ENCODE results near the gene THBD.
"Not testable (repeated sequence)": the region's sequence is repeated elsewhere in the genome, so short reads cannot be mapped to it uniquely, and the experiment has no call there.

THBD gene

GRCh38 chr20:23032750-23033078 lies 16.8 kb downstream of the THBD start:
- DNase-seq = no peak

GRCh38 chr20:23032056-23032749 lies 17.3 kb downstream of the THBD start:
- DNase-seq = no peak

DNA sequence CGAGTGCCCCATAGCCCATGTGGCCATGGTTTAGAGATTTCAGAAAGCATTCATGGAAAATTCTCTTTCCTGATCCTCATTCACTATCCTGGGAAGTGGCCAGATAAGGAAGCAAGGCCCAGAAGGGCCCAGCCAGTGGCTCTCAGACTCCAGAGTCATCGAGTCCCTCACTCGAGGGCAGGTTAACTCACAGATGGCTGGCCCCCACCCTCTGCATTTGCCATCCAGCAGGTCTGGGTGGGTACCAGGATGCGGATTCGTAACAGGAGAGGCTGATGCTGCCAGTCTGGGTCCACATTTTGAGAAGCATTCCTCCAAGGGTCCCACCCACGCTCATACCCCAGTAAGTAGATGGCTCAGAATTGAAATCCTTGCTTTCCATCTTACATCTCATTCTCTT lies 18.1 kb downstream of the THBD start:
- no peak for DNase-seq

- DNase-seq = no peak
Observed at GRCh38 chr20:23029324-23029723, 20.1 kb downstream of the THBD start.

DNA sequence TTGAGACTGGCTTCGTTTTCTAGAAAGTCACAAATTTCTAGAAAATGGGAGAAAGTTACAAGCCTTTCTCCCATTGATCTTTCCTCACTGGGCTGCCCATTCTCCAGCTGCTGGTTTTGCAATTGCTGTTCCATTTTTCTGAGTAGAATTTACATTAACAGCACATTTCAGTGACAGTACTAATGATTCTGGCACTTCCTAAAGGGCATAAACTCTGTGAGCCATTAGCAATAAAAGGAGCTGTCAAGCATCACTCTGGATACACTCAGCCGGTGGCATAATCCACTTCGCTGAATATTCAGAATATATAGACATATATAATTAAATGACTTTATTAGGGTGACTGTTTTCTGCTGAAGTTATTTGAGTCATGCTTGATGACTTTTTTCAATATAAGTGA lies 21.1 kb downstream of the THBD start:
- DNase-seq = no peak

DNA sequence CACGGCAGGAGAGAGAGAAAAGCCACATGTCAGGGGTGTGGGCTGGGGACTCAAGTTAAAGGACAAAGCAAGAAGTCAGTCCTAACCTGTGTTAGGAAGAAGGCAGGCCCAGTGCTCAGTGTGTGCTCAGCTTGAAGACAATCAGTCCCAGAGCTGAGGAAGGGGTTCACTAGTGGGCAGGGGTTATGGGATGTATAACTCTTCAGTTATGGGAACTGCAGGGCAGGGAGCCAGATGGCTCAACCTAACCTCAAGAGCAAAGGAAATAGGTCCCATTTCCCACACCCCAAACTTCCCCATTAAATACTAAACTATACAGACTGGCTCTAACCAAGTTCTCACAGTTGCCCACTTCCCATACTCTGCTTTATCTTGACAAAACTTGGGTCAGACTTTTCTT lies 21.8 kb downstream of the THBD start:
- no peak for DNase-seq

DNA sequence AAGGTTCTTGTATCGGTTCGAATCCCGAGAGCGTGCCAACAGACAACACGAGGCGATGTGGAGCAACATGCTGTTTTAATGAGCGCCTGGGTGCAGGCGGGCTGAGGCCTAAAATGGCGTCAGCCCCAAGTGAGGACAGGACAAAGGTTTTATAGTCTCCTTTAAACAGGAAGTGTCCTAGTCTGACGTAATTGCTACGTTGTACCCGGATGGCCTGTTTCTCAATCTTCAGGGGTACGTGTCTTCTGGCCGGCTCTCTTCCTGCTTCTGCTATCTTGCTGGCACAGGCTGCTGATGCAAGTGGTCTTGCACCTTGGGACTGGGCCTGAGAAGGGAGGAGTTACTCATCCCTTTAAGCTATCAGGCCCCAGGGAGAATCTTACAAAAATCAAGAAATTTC lies 24.0 kb downstream of the THBD start:
- DNase-seq = not testable (repeated sequence)

DNA sequence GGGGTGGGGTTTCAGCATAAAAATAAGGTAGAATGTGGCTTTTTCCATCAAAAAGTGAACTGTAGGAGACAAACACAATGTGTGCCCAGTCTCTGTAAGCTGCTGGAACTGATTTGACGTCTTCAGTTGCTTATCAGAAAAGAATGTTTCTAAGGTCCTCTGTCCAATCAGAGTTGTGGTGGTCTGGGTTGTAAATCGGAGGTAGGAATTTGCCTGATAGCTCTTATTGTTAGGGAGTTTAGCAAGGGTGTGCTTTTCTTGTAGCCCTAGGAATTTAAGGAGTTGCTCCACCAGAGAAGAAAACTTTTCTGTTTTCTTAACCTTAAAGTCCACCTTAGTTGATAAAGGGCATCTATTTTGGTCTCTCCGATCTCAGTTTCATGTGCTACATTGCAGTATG lies 24.8 kb downstream of the THBD start:
- no peak for DNase-seq

DNA sequence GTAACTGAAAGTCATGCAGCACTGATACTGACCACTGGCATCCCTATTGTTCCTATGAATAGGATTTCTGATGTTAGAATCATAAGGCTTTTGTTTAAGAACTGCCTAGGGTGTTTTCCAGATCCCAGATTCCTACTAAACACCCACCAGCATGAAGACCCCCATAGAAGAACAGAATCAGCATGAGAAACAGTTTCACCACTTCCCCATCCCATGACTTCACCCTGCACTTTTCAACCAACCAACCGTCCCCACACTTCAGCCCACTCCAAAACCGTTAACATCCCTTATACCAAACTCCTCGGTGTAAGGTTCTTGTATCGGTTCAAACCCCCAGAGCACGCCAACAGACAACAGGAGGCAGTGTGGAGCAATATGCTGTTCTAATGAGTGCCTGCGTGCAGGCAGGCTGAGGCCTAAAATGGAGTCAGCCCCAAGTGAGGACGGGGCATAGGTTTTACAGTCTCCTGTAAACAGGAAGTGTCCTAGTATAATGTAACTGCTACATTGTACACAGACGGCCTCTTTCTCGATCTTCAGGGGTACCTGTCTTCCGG lies 25.8 kb downstream of the THBD start:
- no peak for DNase-seq

DNA sequence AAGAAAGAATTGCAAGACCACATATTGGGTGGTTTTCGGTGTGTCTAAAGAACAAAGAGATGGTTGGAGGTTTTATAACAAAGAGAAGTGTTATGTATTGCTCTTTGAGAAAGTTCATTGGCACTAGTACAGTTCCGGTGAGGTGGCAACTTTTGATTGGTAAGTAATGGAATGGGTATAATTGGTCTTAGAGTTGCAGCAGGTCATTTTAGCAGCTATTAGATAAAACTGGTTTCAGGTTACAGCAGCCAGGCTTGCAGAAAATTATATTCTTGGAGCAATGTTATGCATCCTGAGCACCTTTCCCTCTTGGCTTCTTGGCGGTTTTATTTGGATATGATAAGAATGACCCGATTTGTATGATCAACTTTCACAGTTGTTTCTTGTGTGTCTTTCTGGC lies 26.6 kb downstream of the THBD start:
- DNase-seq = no peak

- no peak for DNase-seq
Observed at GRCh38 chr20:23021951-23022350, 27.5 kb downstream of the THBD start.

DNA sequence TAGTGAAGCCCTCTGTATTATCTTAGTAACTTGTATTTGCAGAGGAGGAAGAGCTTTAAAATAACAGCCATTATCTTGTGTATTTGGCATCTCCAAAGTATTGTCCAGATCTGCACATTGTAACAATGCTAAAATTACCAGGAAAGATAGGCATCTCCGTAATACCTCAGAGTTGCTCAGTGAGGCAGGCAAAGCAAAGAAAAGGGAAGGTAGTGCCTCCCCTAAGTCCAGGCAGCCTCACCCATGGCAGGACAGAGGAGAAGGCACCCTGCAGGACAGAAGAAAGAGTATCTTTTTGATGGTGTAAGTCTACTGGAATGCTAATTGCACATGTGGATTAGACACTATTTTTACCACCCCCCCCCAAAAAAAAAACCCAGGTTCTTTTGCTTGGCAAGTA lies 27.9 kb downstream of the THBD start:
- no peak for DNase-seq

DNA sequence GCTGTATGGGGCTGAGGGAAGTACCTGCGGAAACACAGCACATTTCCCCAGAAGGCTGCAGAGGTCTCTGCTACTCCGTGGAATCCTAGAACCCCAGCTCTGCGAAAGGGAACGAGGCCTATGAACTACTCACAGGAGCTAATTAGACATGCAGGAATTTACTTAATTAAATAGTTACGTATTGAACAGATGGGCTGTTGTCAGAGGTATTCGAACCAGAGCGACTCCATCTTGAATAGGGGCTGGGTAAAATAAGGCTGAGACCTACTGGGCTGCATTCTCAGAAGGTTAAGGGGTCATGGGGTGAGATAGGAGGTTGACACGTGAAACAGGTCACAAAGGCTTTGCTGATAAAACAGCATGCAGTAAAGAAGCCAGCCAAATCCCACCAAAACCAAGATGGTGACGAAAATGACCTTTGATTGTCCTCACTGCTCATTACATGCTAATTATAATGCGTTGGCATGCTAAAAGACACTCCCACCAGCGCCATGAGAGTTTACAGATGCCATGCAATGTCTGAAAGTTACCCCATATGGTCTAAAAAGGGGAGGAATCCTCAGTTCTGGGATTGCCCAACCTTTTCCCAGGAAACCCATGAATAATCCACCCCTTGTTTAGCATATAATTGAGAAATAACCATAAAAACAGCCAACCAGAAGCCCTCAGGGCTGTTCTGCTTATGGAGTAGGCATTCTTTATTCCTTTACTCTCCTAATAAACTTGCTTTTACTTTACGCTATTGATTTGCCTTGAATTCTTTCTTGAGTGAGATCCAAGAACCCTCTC lies 29.0 kb downstream of the THBD start:
- DNase-seq = no peak

DNA sequence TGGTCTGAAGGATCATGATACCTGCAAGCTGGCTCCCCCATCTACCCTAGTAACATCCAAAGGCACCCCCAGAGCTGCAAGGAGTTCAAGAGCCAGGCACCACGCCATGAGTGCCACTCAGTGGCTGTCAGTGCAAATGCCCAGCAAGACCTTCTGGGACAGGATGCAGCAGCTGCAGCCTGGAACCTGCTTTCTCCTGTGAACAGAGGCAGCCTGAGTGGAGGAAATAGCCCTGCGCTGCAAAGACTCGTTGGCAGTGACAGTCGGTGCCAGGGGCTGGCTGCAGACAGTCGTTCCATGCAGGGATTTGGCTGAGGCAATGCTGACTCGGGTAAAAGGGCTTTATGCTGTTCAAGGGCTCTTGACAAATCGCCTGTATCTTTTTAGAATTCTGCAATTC lies 30.1 kb downstream of the THBD start:
- no peak for DNase-seq

- DNase-seq = no peak
Observed at GRCh38 chr20:23018941-23019340, 30.5 kb downstream of the THBD start.

GRCh38 chr20:23018432-23018831 lies 31.0 kb downstream of the THBD start:
- no peak for DNase-seq

- DNase-seq = no peak
Observed at GRCh38 chr20:23017516-23017915, 32.0 kb downstream of the THBD start.

DNA sequence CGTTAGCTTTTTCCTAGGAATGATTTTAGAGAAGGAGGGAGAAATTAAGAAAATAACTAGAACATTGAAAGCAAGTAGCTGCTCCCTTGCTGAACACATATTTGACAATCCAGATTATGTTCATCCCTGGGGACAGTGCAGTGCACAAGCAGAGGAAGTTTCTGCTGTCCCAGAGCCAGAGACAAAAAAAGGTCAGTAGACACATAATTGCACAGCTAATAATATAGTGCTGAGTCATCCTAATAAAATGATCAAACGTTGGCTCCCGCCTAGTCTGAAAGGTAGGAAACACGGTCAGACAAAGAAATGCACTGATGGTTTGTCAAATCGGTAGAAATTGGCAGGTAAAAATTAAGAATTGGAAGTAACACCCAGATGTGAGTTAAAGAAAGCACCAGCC lies 36.0 kb downstream of the THBD start:
- no peak for DNase-seq

- DNase-seq = no peak
Observed at GRCh38 chr20:23011008-23011721, 38.3 kb downstream of the THBD start.

GRCh38 chr20:23010096-23010495 lies 39.4 kb downstream of the THBD start:
- no peak for DNase-seq

GRCh38 chr20:23009636-23010035 lies 39.8 kb downstream of the THBD start:
- DNase-seq = no peak

DNA sequence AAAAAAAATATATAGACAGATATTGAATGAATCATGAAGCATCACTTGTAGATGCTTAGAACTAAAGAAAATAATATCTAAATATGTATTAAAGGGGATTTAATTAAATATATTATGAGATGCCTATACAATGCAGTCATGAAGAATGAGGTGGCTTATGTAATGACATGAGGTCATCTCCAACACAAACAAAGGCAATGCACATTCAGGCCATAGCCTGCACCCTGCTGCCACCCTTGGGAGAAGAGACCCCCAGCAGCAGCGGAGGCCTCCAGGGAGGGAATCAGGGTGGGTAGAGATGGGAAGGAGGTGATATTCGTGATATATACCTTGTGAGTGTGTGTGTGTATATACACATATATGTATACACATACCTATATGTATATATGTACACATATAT lies 40.8 kb downstream of the THBD start:
- no peak for DNase-seq

DNA sequence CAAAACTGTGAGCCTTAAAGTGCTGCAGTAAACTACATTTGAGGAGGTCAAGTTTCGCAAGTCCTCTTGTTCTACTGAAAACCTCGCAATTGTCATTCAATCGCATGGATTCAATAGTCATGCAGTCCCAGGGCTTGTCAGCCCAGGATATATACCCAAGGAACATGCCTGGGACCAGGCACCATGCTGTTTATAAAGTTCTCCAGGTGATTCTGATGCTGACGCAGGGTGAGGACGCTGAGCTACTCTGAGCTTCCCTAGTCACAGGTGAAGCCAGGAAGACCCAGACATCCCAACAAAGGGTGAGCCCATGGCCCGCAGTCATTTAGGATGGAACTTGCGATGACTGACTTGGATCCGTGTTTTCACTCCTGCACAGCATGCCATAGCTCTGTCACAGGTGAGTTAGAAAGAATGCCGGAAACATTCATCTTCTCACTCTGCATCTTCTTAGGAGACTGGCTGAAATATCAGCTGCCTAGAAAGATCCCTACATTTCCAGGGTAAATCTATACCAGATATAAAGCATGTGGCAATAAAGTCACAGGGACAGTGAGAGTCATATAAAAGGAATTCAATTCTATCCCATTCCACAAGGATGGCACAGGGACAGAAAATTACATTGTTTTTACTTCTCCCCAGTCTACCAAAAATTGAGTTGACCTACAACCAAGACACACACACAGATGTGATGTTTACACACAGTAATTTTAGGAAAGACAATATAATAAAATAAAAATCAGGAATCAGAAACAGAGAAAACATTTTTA lies 41.4 kb downstream of the THBD start:
- DNase-seq = no peak
